GM12878 (cell line): ENCODE data around the gene SIAH2. TPM values are rescaled to one million over a fixed set of nuclear protein-coding genes. Genes with fewer than 3 reads are reported as not detected.

ENCODE experiments used
- ATAC-seq: fragments of 200-7000 bp; cut with Tn5 transposase; 3 replicates; pipeline ENCODE4 v1.9.1; 2020; ENCODE audit warnings: mild to moderate bottlenecking, moderate library complexity
- BruUV-seq: library from RNA; stranded (reverse); fragments of 400-500 nt; replicated peaks from 2 replicates; lab custom pipeline; 2021; lab: Mats Ljungman, UMichigan
- CTCF ChIA-PET: fragments of 300-600 bp; sonication (Branson Sonifier 250); formaldehyde crosslinking; extraction: SDS; loops from one replicate; lab custom pipeline; 2021; ENCODE audit warnings: inconsistent platforms; lab: Yijun Ruan, JAX
- POLR2A ChIA-PET: fragments of 350-600 bp; formaldehyde crosslinking; extraction: SDS; loops from one replicate; lab custom pipeline; 2021; ENCODE audit warnings: inconsistent platforms; lab: Charles Lee
- RAD21 ChIA-PET: fragments of 300-600 bp; sonication (Branson Sonifier 250); formaldehyde crosslinking; loops from one replicate; lab custom pipeline; 2023; ENCODE audit warnings: antibody characterized with exemption; ENCODE audit not compliant: unreplicated experiment; lab: Charles Lee
- SMC1A ChIA-PET: fragments of 300-600 bp; sonication (Branson Sonifier 250); formaldehyde crosslinking; loops from one replicate; lab custom pipeline; 2023; ENCODE audit not compliant: unreplicated experiment, uncharacterized antibody; lab: Charles Lee
- DNase-seq: peaks from one replicate; pipeline ENCODE4 v3.0.0-alpha.2; 2011; ENCODE audit warnings: low read depth, low spot score
- FAIRE-seq: peaks from 3 replicates; lab custom pipeline; 2011; peaks lifted over from hg19 to GRCh38; lab: Jason Lieb, UNC
- H2AFZ ChIP-seq: 2 replicates; pipeline ENCODE4 v1.6.0; 2011; ENCODE audit warnings: low read depth, low read length, control low read depth; ENCODE audit not compliant: control insufficient read depth
- H3K27ac ChIP-seq: 2 replicates; pipeline ENCODE4 v1.5.1; 2011; ENCODE audit warnings: control low read depth; ENCODE audit not compliant: control insufficient read depth, insufficient read depth
- H3K27me3 ChIP-seq, 2 experiments: replicated peaks in 1 of 2; 2 replicates each; pipeline versions ENCODE4 v1.6.0 to v1.6.1; 2011; ENCODE audit warnings: low read length in 1 of 2; ENCODE audit not compliant: control insufficient read depth in 2 of 2, insufficient read depth in 2 of 2
- H3K36me3 ChIP-seq, 2 experiments: 2 replicates each; pipeline ENCODE4 v1.5.1; 2011; ENCODE audit warnings: low read length in 1 of 2; ENCODE audit not compliant: control insufficient read depth in 2 of 2, insufficient read depth in 2 of 2
- H3K4me1 ChIP-seq: 2 replicates; pipeline ENCODE4 v1.6.1; 2011; ENCODE audit warnings: mild to moderate bottlenecking, low read length, moderate library complexity, mixed read lengths; ENCODE audit not compliant: control insufficient read depth, insufficient read depth
- H3K4me2 ChIP-seq: 2 replicates; pipeline ENCODE4 v1.6.0; 2011; ENCODE audit warnings: control low read depth; ENCODE audit not compliant: control insufficient read depth, insufficient read depth
- H3K4me3 ChIP-seq: fragments of 200-600 bp; sonication (generic); 2 replicates; pipeline ENCODE4 v1.5.1; 2016
- H3K79me2 ChIP-seq: 2 replicates; pipeline ENCODE4 v1.6.0; 2011; ENCODE audit warnings: low read length; ENCODE audit not compliant: control insufficient read depth, insufficient read depth
- H3K9ac ChIP-seq: 2 replicates; pipeline ENCODE4 v1.8.0; 2011; ENCODE audit warnings: low read length, control low read depth, mixed read lengths; ENCODE audit not compliant: control insufficient read depth, insufficient read depth
- H3K9me3 ChIP-seq: replicated peaks from 3 replicates; pipeline ENCODE4 v1.5.1; 2011; ENCODE audit warnings: mild to moderate bottlenecking, low read length; ENCODE audit not compliant: control insufficient read depth, insufficient read depth
- H4K20me1 ChIP-seq: 2 replicates; pipeline ENCODE4 v1.6.0; 2011; ENCODE audit not compliant: control insufficient read depth, insufficient read depth
- ETV6 ChIP-seq, 2 experiments: fragments of 450-650 bp in 1 of 2; IDR thresholded peaks in 1 of 2; conservative IDR thresholded peaks in 1 of 2; 2 replicates each; pipeline ENCODE4 v1.6.1; 2014; ENCODE audit warnings: antibody characterized with exemption in 1 of 2, borderline replicate concordance in 1 of 2, low read depth in 1 of 2, mild to moderate bottlenecking in 1 of 2, moderate library complexity in 1 of 2
- NFYA ChIP-seq: IDR thresholded peaks from 2 replicates; pipeline ENCODE4 v1.6.1; 2011; ENCODE audit warnings: low read depth, mild to moderate bottlenecking, low read length, improper control_type of control experiment, borderline replicate concordance
- PML ChIP-seq: IDR thresholded peaks from 2 replicates; pipeline ENCODE4 v1.6.1; 2012; ENCODE audit warnings: low read length, inconsistent platforms
- SMARCA5 ChIP-seq: fragments of 450-650 bp; IDR thresholded peaks from 2 replicates; pipeline ENCODE4 v1.6.1; 2017; ENCODE audit warnings: mild to moderate bottlenecking
- SRF ChIP-seq, 2 experiments: IDR thresholded peaks; 2 replicates each; pipeline ENCODE4 v1.6.1; 2011; ENCODE audit warnings: low read depth in 2 of 2, low read length in 2 of 2, mild to moderate bottlenecking in 1 of 2, moderate library complexity in 1 of 2
- WGBS: methylation state at CpG from one replicate; pipeline ENCODE4 v1.1.6; 2016; ENCODE audit warnings: low lambda C conversion rate; ENCODE audit not compliant: insufficient replicate concordance, insufficient coverage; ENCODE audit errors: missing lambda C conversion rate; 5-methylcytosine and 5-hydroxymethylcytosine counted together
- in situ Hi-C: fragments of 300-500 bp; cut with MboI; formaldehyde crosslinking; loops from 9 replicates; pipeline ENCODE4 v1.14.3; 2018; ENCODE audit warnings: mixed read lengths
- intact Hi-C: fragments of 100-400 bp; cut with micrococcal nuclease; formaldehyde crosslinking; loops from one replicate; pipeline ENCODE4 v1.14.2; 2022; ENCODE audit not compliant: unreplicated experiment
- polyA plus RNA-seq, 11 experiments: library from polyadenylated mRNA; depleted of rRNA in 4 of 11; unstranded in 6 of 11; stranded (reverse) in 5 of 11; fragments of >200 nt; fragmentation: Nextera tagmentation in 4 of 11; fragmentation: Illumina TruSeq in 1 of 11; extraction: Ambion mirVana in 4 of 11; extraction: Trizol in 1 of 11; gene quantifications; 1 replicate in 1 of 11; 2 replicates in 10 of 11; pipeline versions ENCODE4 v1.2.1 to v1.2.3, GENCODE V29; 2011 to 2016; ENCODE audit warnings: inconsistent platforms in 2 of 11, missing spikeins in 2 of 11, low read depth in 1 of 11
- total RNA-seq, 4 experiments: library from RNA; depleted of rRNA in 3 of 4; stranded (reverse); fragments of >200 nt in 3 of 4; fragmentation: Illumina TruSeq in 1 of 4; extraction: Trizol in 1 of 4; gene quantifications; 2 replicates each; pipeline versions ENCODE4 v1.2.1 to v1.2.3, GENCODE V29; 2013 to 2021
- TF ChIP-seq, protein P1 (sequence below): fragments of 150-350 bp; IDR thresholded peaks from 2 replicates; pipeline ENCODE4 v1.6.1; 2014; ENCODE audit warnings: mild to moderate bottlenecking, low read depth, low read length
- TF ChIP-seq, protein P2 (sequence below): fragments of 450-650 bp; formaldehyde crosslinking; IDR thresholded peaks from 2 replicates; pipeline ENCODE4 v1.4.0; 2022; ENCODE audit warnings: mild to moderate bottlenecking, moderate library complexity
- TF ChIP-seq, protein P3 (sequence below): IDR thresholded peaks from 2 replicates; pipeline ENCODE4 v1.6.1; 2012; ENCODE audit warnings: low read depth, low read length, improper control_type of control experiment
- TF ChIP-seq, protein P4 (sequence below): fragments of 450-650 bp; formaldehyde crosslinking; IDR thresholded peaks from 2 replicates; pipeline ENCODE4 v1.4.0; 2020; ENCODE audit warnings: mild to moderate bottlenecking, moderate library complexity
- TF ChIP-seq, protein P5 (sequence below): fragments of 450-650 bp; IDR thresholded peaks from 2 replicates; pipeline ENCODE4 v1.6.1; 2017; ENCODE audit warnings: mild to moderate bottlenecking

The SIAH2 gene
- total and polyA plus RNA-seq, 10 of the 15 experiments (the other 5 are each of a cell fraction or from before 2014, with no cell fraction given), result 3.3 to 51.5 (median 29.7) TPM

DNA sequence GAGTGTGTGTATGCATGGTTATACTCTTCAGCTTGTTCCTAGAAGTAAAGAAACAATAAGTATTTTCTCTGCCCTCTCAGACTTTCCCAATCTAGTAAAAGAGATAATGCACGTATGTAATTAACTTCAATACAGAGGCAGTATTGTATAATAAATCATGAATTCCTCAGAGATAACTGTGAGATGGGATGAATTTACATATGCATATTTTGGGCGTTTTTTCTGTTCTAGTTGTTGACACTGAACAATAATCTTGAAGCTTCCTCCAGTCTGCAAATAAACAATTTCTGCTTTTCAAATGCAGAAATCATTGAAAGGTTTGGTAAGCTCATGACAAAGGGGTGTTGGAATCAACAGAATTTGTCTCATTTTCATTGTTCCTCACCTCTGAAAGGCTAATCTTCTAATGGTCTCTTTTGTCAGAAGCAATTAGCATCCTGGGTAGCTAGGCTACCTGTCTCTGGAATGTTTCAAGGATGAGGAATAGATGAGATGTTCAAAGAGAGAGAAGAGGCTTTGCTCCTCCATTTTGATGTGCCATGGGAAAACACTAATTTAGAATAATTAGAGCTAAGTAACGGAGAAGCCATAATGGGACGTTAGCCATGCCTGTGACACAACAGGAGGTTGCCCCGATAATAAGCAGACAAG, 43.3 kb upstream of the SIAH2 start (continued):
- no peak for TF ChIP-seq PML
- TF ChIP-seq, protein P1, sequence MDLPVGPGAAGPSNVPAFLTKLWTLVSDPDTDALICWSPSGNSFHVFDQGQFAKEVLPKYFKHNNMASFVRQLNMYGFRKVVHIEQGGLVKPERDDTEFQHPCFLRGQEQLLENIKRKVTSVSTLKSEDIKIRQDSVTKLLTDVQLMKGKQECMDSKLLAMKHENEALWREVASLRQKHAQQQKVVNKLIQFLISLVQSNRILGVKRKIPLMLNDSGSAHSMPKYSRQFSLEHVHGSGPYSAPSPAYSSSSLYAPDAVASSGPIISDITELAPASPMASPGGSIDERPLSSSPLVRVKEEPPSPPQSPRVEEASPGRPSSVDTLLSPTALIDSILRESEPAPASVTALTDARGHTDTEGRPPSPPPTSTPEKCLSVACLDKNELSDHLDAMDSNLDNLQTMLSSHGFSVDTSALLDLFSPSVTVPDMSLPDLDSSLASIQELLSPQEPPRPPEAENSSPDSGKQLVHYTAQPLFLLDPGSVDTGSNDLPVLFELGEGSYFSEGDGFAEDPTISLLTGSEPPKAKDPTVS, result no peak
- no peak for TF ChIP-seq ETV6 (conservative IDR thresholded peaks at IDR 0.05 in 1 of 2, IDR thresholded peaks at IDR 0.05 in 1 of 2; ENCODE audit: borderline replicate concordance in 1 of 2, low read depth in 1 of 2)
- no peak for TF ChIP-seq NFYA

DNA sequence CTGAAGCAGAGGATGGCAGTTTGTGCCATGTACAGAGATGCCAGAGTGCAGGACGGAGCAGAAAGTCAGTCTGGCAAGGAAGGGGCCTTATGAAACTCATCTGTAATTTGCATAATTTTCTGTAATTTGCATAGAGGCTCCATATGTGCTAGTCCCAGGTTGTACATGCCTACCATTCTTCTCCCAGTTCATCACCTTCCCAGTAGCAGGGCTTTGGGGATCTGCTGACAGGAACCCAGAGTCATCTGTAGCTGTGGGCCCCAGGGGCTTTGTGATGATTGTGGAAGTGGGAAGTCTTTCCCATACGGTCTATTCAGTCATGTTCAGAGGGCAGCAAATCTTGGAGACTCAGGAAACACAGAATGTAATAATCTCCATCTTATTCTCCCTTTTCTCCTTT, 42.4 kb upstream of the SIAH2 start:
- no TSS peak for BruUV-seq
- ATAC-seq (no peak), DNase-seq (no peak), FAIRE-seq (no peak)
- no peak overlapping the region for H3K4me3 ChIP-seq
- H3K27ac ChIP-seq, result no peak overlapping the region
- intact Hi-C loops, result no loop called here
- H3K9ac ChIP-seq, result no peak overlapping the region
- ChIA-PET POLR2A (no interaction called here), SMC1A (interaction anchor here (0.6 to 1.5 kb wide), 3 partner anchors 15 to 543 kb away, joined by 3 to 5 read pairs (median 4); no protein-coding TSS in a partner anchor), RAD21 (no interaction called here), CTCF (interaction anchor here (1.0 to 1.8 kb wide), 4 partner anchors 9 to 16 kb away, joined by 3 to 4 read pairs (median 3); no protein-coding TSS in a partner anchor)
- in situ Hi-C loops, result no loop called here
- H4K20me1 ChIP-seq, result no peaks in the 10 kb centered on the region
- no peak overlapping the region for H2AFZ ChIP-seq
- H3K4me2 ChIP-seq, result no peak overlapping the region
- peaks cover 0 to 3% of the 10 kb centered on the region in 2 experiments; a peak in 3 of 4 replicates for H3K27me3 ChIP-seq
- H3K9me3 ChIP-seq, result no peaks in the 10 kb centered on the region
- 24% methylated on average over 2 of the region's 2 CpGs for WGBS
- H3K36me3 ChIP-seq, result no peaks in the 10 kb centered on the region
- no peaks in the 10 kb centered on the region for H3K79me2 ChIP-seq
- no peaks in the 10 kb centered on the region for H3K4me1 ChIP-seq
- TF ChIP-seq SMARCA5, result no peak
- TF ChIP-seq, protein P2, sequence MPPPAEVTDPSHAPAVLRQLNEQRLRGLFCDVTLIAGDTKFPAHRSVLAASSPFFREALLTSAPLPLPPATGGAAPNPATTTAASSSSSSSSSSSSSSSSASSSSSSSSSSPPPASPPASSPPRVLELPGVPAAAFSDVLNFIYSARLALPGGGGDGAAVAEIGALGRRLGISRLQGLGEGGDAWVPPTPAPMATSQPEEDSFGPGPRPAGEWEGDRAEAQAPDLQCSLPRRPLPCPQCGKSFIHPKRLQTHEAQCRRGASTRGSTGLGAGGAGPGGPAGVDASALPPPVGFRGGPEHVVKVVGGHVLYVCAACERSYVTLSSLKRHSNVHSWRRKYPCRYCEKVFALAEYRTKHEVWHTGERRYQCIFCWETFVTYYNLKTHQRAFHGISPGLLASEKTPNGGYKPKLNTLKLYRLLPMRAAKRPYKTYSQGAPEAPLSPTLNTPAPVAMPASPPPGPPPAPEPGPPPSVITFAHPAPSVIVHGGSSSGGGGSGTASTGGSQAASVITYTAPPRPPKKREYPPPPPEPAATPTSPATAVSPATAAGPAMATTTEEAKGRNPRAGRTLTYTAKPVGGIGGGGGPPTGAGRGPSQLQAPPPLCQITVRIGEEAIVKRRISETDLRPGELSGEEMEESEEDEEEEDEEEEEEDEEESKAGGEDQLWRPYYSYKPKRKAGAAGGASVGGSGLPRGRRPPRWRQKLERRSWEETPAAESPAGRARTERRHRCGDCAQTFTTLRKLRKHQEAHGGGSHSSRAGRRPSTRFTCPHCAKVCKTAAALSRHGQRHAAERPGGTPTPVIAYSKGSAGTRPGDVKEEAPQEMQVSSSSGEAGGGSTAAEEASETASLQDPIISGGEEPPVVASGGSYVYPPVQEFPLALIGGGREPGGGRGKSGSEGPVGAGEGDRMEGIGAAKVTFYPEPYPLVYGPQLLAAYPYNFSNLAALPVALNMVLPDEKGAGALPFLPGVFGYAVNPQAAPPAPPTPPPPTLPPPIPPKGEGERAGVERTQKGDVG (CRISPR knock-in tag), result no peak
- TF ChIP-seq, protein P3, sequence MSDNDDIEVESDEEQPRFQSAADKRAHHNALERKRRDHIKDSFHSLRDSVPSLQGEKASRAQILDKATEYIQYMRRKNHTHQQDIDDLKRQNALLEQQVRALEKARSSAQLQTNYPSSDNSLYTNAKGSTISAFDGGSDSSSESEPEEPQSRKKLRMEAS, result no peak
- TF ChIP-seq SRF (IDR thresholded peaks at IDR 0.05; ENCODE audit: low read depth in 2 of 2, low read length in 2 of 2), result no peak
- TF ChIP-seq, protein P4, sequence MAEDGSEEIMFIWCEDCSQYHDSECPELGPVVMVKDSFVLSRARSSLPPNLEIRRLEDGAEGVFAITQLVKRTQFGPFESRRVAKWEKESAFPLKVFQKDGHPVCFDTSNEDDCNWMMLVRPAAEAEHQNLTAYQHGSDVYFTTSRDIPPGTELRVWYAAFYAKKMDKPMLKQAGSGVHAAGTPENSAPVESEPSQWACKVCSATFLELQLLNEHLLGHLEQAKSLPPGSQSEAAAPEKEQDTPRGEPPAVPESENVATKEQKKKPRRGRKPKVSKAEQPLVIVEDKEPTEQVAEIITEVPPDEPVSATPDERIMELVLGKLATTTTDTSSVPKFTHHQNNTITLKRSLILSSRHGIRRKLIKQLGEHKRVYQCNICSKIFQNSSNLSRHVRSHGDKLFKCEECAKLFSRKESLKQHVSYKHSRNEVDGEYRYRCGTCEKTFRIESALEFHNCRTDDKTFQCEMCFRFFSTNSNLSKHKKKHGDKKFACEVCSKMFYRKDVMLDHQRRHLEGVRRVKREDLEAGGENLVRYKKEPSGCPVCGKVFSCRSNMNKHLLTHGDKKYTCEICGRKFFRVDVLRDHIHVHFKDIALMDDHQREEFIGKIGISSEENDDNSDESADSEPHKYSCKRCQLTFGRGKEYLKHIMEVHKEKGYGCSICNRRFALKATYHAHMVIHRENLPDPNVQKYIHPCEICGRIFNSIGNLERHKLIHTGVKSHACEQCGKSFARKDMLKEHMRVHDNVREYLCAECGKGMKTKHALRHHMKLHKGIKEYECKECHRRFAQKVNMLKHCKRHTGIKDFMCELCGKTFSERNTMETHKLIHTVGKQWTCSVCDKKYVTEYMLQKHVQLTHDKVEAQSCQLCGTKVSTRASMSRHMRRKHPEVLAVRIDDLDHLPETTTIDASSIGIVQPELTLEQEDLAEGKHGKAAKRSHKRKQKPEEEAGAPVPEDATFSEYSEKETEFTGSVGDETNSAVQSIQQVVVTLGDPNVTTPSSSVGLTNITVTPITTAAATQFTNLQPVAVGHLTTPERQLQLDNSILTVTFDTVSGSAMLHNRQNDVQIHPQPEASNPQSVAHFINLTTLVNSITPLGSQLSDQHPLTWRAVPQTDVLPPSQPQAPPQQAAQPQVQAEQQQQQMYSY, result no peak
- TF ChIP-seq, protein P5, sequence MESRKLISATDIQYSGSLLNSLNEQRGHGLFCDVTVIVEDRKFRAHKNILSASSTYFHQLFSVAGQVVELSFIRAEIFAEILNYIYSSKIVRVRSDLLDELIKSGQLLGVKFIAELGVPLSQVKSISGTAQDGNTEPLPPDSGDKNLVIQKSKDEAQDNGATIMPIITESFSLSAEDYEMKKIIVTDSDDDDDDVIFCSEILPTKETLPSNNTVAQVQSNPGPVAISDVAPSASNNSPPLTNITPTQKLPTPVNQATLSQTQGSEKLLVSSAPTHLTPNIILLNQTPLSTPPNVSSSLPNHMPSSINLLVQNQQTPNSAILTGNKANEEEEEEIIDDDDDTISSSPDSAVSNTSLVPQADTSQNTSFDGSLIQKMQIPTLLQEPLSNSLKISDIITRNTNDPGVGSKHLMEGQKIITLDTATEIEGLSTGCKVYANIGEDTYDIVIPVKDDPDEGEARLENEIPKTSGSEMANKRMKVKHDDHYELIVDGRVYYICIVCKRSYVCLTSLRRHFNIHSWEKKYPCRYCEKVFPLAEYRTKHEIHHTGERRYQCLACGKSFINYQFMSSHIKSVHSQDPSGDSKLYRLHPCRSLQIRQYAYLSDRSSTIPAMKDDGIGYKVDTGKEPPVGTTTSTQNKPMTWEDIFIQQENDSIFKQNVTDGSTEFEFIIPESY, result no peak
